GM19035 (cell line): Measurements from ENCODE around the gene TUBB2B.
"Not testable (repeated sequence)": the region's sequence is repeated elsewhere in the genome, so short reads cannot be mapped to it uniquely, and the experiment has no call there.

Experiments used
- ATAC-seq: cut with Tn5 transposase; IDR thresholded peaks from one replicate; pipeline ENCODE4 v1.9.1; 2021; ENCODE audit not compliant: unreplicated experiment

TUBB2B gene

DNA sequence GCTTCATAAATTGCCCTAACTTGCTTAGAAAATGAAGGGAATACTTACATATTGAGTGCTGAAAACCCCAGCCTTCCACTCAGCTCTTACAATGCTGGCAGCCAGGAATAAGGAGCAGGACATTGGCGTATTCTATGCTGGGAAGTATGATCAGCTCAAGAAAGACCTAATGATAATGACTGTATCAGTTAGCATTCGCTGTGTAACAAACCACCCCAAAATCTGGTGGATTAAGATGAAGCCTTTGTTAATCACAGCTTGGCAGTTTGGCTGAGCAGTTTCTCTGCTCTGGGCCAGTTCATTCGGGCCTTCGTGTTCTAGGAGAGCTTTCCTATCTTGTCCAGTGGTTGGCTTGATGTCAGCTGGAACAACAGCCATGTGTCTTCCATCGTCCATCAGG is 36.7 kb downstream of the TUBB2B start:
- ATAC-seq: no peak

DNA sequence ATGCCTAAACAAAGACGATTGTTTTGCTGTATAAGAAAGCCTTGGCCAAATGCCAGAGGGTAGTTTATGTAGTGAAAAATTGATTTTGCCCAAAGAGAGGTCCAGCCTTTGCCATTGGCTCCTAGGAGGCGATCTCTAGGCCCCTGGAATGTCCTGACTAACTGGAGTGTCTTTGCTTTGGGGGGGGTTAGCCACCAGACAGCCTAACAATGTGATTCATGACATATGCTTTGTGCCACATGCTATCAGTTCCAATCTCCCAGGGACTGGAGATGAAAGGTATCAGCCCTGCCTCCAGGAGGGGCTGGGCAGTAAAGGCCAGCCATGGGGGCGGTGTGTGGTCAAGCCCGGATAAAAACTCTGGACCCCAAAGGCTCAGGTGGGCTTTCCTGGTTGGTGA is 37.4 kb downstream of the TUBB2B start:
- no peak for ATAC-seq

DNA sequence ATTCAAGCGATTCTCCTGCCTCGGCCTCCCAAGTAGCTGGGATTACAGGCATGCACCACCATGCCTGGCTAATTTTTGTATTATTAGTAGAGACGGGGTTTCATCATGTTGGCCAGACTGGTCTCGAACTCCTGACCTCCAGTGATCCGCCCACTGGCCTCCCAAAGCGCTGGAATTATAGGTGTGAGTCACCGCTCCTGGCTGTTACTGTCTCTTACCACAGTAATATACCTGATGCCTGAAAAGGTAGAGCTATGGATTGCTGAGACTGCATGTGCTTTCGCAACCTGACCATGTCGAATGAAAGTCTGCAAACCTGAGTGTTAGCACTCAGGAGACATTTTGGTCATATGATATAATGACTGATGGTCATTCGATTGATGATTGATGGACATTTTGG is 38.3 kb downstream of the TUBB2B start:
- ATAC-seq: not testable (repeated sequence)

DNA sequence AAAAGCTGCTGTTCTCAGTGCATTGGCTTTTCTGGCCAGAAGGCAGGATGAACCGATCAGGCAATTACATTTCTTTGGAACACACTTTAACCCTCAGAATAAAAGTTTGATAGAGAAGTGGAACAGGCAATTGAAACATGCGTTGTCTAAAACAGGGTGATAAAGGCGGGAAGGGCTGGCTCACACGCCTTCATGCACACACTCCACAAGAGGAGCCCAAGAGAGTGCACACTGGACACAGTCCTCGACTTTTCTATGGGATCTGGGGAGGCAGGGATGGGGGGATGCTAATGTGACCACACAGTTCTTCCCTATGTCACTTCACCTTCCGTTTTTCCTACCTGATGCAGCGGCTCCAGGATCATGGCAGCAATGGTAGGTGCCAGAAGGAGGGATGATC is 39.2 kb downstream of the TUBB2B start:
- ATAC-seq: no peak

DNA sequence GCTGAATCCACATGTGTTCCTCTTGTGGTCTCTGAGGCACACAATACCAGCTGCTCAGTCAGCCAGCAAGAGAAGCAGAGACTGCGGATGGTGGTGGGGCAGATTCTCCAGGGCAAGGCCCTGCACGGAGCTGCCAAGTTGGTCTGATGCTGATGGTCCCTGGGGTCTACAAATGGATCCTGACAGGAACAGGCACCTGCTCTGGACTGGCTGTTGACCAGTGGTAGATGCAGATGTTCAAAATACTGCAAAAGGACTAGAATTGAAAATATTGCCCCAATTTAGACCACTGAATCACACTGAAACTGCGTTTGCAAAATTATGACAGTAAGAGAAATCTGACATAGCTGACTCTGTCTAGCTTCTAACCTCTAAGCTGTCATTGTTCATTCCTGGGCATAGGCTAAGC is 40.5 kb downstream of the TUBB2B start:
- peak; percentile 53 for ATAC-seq

DNA sequence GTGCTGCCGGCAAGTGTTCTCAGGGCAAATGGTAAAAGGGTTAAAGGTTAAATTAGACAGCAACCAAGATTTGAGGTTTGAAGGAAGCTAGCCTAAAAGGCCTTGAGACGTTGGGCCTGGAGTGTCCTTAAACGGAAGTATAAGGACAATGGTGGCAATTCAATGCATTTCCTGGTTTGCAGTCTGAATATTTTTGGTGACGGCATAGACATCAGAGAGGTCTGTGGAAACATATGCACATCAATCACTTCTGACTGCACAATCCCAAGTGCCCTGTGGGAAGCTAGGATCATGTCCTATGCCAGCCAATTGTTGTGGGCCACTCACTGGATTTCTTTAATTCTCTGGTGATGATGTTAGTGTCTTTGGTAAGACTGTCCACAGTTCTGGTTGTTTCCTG is 44.4 kb downstream of the TUBB2B start:
- no peak for ATAC-seq

DNA sequence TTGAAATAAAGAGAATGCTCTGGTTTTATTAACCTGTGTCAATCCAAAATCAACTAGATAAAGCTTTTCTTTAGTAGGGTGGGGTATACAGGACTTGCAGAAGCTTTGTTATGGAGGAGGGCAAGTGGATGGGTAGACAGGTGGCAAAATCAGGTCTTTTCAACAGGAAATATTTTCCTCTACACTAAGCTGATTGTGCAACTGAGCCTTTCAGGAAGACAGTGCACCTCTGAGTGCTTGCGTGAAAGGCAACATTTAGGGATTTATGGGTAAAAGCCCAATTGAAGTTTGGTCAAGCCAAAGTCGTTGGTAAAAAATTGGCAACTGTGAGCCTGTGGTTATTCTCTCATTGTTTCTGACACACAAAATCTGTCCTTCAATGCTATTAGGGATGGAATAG is 46.3 kb downstream of the TUBB2B start:
- no peak for ATAC-seq

DNA sequence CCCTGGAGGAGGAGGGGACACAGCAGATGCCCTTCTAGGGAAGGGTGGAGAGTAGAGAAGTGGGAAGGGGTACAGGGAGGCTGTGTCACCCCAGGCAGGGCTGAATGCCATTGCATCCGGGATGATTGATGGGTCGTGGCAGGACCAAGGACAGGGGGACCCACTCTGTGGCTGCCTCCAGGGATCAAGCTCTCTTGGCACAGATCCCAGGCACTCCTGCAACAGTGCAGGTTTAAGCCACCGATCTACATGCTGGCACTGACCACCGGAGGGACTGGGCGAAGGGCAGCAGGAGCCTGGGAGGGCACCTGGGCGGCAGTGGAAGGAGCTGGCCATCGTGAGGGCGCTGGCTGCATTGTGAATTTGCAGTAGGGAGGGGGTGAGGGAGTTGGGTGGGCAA is 47.5 kb downstream of the TUBB2B start:
- ATAC-seq: not testable (repeated sequence)

DNA sequence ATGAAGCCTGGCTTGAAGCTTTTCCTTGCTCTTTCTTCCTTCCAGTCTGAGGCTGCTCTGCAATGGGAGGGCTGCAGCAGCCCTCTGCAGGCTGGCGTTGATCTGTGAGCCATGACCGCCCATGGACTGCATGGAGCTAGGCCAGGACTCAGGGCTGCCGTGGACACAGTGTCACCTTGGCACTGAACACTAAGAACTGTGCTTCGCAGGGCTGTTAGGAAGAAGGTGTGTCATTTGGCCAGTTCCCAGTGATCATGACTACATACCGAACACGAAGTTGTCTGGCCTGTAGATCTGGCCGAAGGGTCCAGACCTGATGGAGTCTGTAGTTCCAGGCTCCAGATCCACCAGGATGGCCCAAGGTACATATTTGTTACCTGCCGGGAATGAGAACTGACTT is 48.8 kb downstream of the TUBB2B start:
- ATAC-seq: not testable (repeated sequence)

DNA sequence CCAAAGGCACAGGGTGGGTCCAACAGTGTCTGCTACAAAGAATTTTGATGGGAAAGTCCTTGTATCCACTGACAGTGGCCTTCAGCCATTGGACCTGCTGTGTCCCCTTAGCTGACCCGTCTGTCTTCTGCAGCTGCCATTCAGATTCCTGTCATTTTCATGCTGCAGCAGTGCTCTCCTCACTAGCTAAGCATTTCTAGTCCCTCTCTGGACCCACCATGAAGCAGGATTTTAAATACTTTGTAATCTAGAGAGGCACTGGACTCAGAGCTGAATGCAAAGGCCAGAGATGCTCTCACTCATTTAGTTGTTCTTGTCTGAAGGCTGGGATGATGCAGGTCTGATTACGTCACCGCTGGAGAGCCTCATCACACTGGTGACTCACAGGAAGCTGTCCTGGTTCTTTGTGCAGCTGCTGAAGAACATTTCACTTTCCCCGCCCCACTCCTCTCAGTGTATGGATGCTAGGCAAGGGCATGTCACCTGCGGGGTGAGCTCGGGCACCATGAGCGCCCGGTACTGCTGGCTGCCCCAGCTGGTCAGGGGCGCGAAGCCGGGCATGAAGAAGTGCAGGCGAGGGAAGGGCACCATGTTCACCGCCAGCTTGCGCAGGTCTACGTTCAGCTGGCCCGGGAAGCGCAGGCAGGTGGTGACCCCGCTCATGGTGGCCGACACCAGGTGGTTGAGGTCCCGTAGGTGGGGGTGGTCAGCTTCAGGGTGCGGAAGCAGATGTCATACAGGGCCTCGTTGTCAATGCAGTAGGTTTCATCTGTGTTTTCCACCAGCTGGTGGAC is 50.7 kb downstream of the TUBB2B start:
- no peak for ATAC-seq

DNA sequence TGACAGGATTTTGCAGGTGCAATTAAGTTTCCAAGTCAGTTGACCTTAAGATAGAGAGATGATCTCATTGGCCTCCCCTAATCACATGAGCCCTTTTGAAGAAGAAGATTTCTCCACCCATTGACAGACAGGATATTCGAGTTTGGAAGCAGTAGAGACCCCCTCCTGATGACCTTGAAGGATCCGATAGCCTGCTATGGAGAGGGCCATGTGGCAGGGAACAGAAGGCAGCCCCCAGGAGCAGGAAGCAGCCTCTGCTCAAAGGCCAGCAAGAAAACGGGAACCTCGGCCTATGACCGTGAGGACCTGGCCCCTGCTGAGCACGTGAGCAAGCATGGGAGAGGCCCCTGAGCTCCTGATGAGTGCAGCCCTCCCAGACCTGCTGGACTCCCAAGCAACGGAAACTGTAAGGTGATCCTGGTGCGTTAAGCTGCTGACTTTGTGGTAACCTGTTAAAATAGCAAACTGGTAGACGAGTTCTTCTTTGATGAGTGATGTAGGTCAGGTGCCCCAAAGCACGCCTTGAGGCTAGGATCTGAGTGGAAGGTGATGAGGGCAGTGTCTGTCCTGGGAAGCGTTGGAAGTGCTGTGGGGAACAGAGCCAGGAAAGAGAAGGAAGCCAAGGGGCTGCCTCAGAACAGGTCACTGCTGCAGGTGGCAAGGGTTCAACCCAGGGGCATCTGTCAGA is 51.6 kb downstream of the TUBB2B start:
- no peak for ATAC-seq
